ENCODE data around the gene DPH2. TPM values are rescaled to one million over a fixed set of nuclear protein-coding genes. Genes with fewer than 3 reads are reported as not detected.

DPH2 gene
- total RNA-seq, 1 donor from 2014 or later: 31.9 TPM

- Histone ChIP-seq H3K36me3 (ENCODE audit: control insufficient read depth, insufficient read depth, low read length) (peaks cover 4% of the 10 kb centered on the region), H3K4me3 (ENCODE audit: low read depth, low read length) (peak overlapping the region; percentile 58)
These were observed 34.9 kb upstream of the DPH2 start for GRCh38 chr1:43934986-43935324.

GRCh38 chr1:43935711-43936427 lies 33.9 kb upstream of the DPH2 start:
- peak; percentile 99 for FAIRE-seq
- DNase-seq (ENCODE audit: low read depth): peak; percentile 84
- Histone ChIP-seq H3K36me3 (ENCODE audit: control insufficient read depth, insufficient read depth, low read length) (peaks cover 4% of the 10 kb centered on the region), H3K27me3 (ENCODE audit: control insufficient read depth, insufficient read depth, low read length) (no peaks in the 10 kb centered on the region), H3K4me3 (ENCODE audit: low read depth, low read length) (peak overlapping the region; percentile 58)
- TF ChIP-seq CTCF (IDR thresholded peaks at IDR 0.05; ENCODE audit: insufficient read depth, low read length, severe bottlenecking): no peak

More at GRCh38 chr1:43934986-43935324, 34.9 kb upstream of the DPH2 start:
- H3K27me3 ChIP-seq (ENCODE audit: control insufficient read depth, insufficient read depth, low read length): no peaks in the 10 kb centered on the region
- no peak for TF ChIP-seq CTCF (IDR thresholded peaks at IDR 0.05; ENCODE audit: insufficient read depth, low read length, severe bottlenecking)
- FAIRE-seq (no peak), DNase-seq (ENCODE audit: low read depth) (no peak)

- no peak for FAIRE-seq
- no peak for DNase-seq (ENCODE audit: low read depth)
- Histone ChIP-seq H3K27me3 (ENCODE audit: control insufficient read depth, insufficient read depth, low read length) (no peaks in the 10 kb centered on the region), H3K36me3 (ENCODE audit: control insufficient read depth, insufficient read depth, low read length) (peaks cover 4% of the 10 kb centered on the region), H3K4me3 (ENCODE audit: low read depth, low read length) (peak overlapping the region; percentile 22)
- peak; percentile 7 for TF ChIP-seq CTCF (IDR thresholded peaks at IDR 0.05; ENCODE audit: insufficient read depth, low read length, severe bottlenecking)
These were observed 33.2 kb upstream of the DPH2 start for GRCh38 chr1:43936431-43937151.

- peak; percentile 77 for DNase-seq (ENCODE audit: low read depth)
These were observed 32.5 kb upstream of the DPH2 start for GRCh38 chr1:43937179-43937865.

GRCh38 chr1:43938383-43938782 lies 31.4 kb upstream of the DPH2 start:
- TF ChIP-seq CTCF (IDR thresholded peaks at IDR 0.05; ENCODE audit: insufficient read depth, low read length, severe bottlenecking): no peak
- FAIRE-seq (no peak), DNase-seq (ENCODE audit: low read depth) (no peak)
- Histone ChIP-seq H3K4me3 (ENCODE audit: low read depth, low read length) (no peak overlapping the region), H3K36me3 (ENCODE audit: control insufficient read depth, insufficient read depth, low read length) (peaks cover 4% of the 10 kb centered on the region), H3K27me3 (ENCODE audit: control insufficient read depth, insufficient read depth, low read length) (no peaks in the 10 kb centered on the region)

More at GRCh38 chr1:43937179-43937865, 32.5 kb upstream of the DPH2 start:
- no peak overlapping the region for H3K4me3 ChIP-seq (ENCODE audit: low read depth, low read length)
- peaks cover 4% of the 10 kb centered on the region for H3K36me3 ChIP-seq (ENCODE audit: control insufficient read depth, insufficient read depth, low read length)
- TF ChIP-seq CTCF (IDR thresholded peaks at IDR 0.05; ENCODE audit: insufficient read depth, low read length, severe bottlenecking): no peak
- H3K27me3 ChIP-seq (ENCODE audit: control insufficient read depth, insufficient read depth, low read length): no peaks in the 10 kb centered on the region
- no peak for FAIRE-seq
